Kidney tubule cell (primary cell): ENCODE results near the gene THUMPD3.
A peak's percentile ranks its signal among the peaks of the same experiment; 100 is the strongest.

ENCODE experiments used
- DNase-seq: peaks from one replicate; pipeline ENCODE4 v3.0.0-alpha.2; 2018; ENCODE audit warnings: low spot score

THUMPD3 gene

GRCh38 chr3:9420850-9421549, 58.1 kb downstream of the THUMPD3 start:
- peak; percentile 40 for DNase-seq

- DNase-seq, result peak; percentile 91
These were observed 60.0 kb downstream of the THUMPD3 start for GRCh38 chr3:9422712-9423424.

- DNase-seq, result no peak
These were observed 65.6 kb downstream of the THUMPD3 start for GRCh38 chr3:9428411-9428810.

GRCh38 chr3:9430733-9431132, 67.9 kb downstream of the THUMPD3 start:
- DNase-seq, result peak; percentile 68

GRCh38 chr3:9433627-9434521, 71.0 kb downstream of the THUMPD3 start:
- DNase-seq, result no peak

- DNase-seq, result no peak
These were observed 72.5 kb downstream of the THUMPD3 start for GRCh38 chr3:9435316-9435715.
